Trophoblast cell (in vitro differentiated cells and primary cell): Measurements from ENCODE around the gene ERBB4.
A peak's percentile ranks its signal among the peaks of the same experiment; 100 is the strongest.

ENCODE experiments used
- DNase-seq, 2 donors: peaks; one replicate each; pipeline ENCODE4 v3.0.0-alpha.2; 2016
- H2AFZ ChIP-seq: 2 replicates; pipeline ENCODE4 v1.6.1; 2013; ENCODE audit warnings: low read length, moderate library complexity, mild to moderate bottlenecking; ENCODE audit not compliant: insufficient read depth, poor library complexity
- H2AK5ac ChIP-seq: 2 replicates; pipeline ENCODE4 v1.6.1; 2013; ENCODE audit warnings: mild to moderate bottlenecking, low read length
- H2BK120ac ChIP-seq: 2 replicates; pipeline ENCODE4 v1.6.1; 2013; ENCODE audit warnings: low read length, mild to moderate bottlenecking, moderate library complexity; ENCODE audit not compliant: insufficient read depth, poor library complexity
- H2BK12ac ChIP-seq: 2 replicates; pipeline ENCODE4 v1.6.1; 2013; ENCODE audit warnings: mild to moderate bottlenecking, low read length, moderate library complexity
- H2BK5ac ChIP-seq: 2 replicates; pipeline ENCODE4 v1.6.1; 2013; ENCODE audit warnings: low read length, low read depth, moderate library complexity, mild to moderate bottlenecking; ENCODE audit not compliant: poor library complexity
- H3K14ac ChIP-seq: 2 replicates; pipeline ENCODE4 v1.6.1; 2013; ENCODE audit warnings: mild to moderate bottlenecking, low read length
- H3K18ac ChIP-seq: 2 replicates; pipeline ENCODE4 v1.6.1; 2013; ENCODE audit warnings: mild to moderate bottlenecking, low read length
- H3K23ac ChIP-seq: 2 replicates; pipeline ENCODE4 v1.6.1; 2013; ENCODE audit warnings: low read length
- H3K27ac ChIP-seq: 2 replicates; pipeline ENCODE4 v1.5.1; 2013; ENCODE audit warnings: low read depth, mild to moderate bottlenecking, inconsistent platforms, low read length, moderate library complexity
- H3K27me3 ChIP-seq: 2 replicates; pipeline ENCODE4 v1.6.1; 2013; ENCODE audit warnings: inconsistent platforms, mild to moderate bottlenecking, low read length, moderate library complexity; ENCODE audit not compliant: insufficient read depth
- H3K36me3 ChIP-seq, 2 experiments: 1 replicate in 1 of 2; 2 replicates in 1 of 2; pipeline ENCODE4 v1.6.1; 2013; ENCODE audit warnings: low read length in 2 of 2, mild to moderate bottlenecking in 2 of 2, moderate library complexity in 1 of 2; ENCODE audit not compliant: insufficient read depth in 2 of 2, control insufficient read depth in 1 of 2
- H3K4ac ChIP-seq: 2 replicates; pipeline ENCODE4 v1.6.1; 2013; ENCODE audit warnings: low read depth, mild to moderate bottlenecking, low read length, moderate library complexity
- H3K4me1 ChIP-seq, 2 experiments: 1 replicate in 1 of 2; 2 replicates in 1 of 2; pipeline ENCODE4 v1.6.1; 2013; ENCODE audit warnings: low read length in 2 of 2, mild to moderate bottlenecking in 2 of 2, moderate library complexity in 1 of 2; ENCODE audit not compliant: insufficient read depth in 2 of 2, control insufficient read depth in 1 of 2
- H3K4me2 ChIP-seq: 2 replicates; pipeline ENCODE4 v1.6.1; 2013; ENCODE audit warnings: inconsistent platforms, mild to moderate bottlenecking, low read length, moderate library complexity
- H3K4me3 ChIP-seq: 2 replicates; pipeline ENCODE4 v1.5.1; 2013; ENCODE audit warnings: mild to moderate bottlenecking, low read depth, low read length, inconsistent platforms
- H3K79me1 ChIP-seq: one replicate; pipeline ENCODE4 v1.6.1; 2013; ENCODE audit warnings: low read length
- H3K79me2 ChIP-seq: 2 replicates; pipeline ENCODE4 v1.6.1; 2013; ENCODE audit warnings: low read length, mild to moderate bottlenecking; ENCODE audit not compliant: control insufficient read depth, insufficient read depth, poor library complexity
- H3K9ac ChIP-seq: 2 replicates; pipeline ENCODE4 v1.6.1; 2013; ENCODE audit warnings: mild to moderate bottlenecking, low read length
- H3K9me3 ChIP-seq: 2 replicates; pipeline ENCODE4 v1.6.1; 2013; ENCODE audit warnings: low read depth, mild to moderate bottlenecking, control low read depth, inconsistent platforms, low read length; ENCODE audit not compliant: insufficient read depth
- H4K12ac ChIP-seq: 2 replicates; pipeline ENCODE4 v1.6.1; 2013; ENCODE audit warnings: low read depth, mild to moderate bottlenecking, low read length, moderate library complexity
- H4K8ac ChIP-seq: 2 replicates; pipeline ENCODE4 v1.6.1; 2013; ENCODE audit warnings: low read depth, mild to moderate bottlenecking, low read length, moderate library complexity
- H4K91ac ChIP-seq: one replicate; pipeline ENCODE4 v1.6.1; 2013; ENCODE audit warnings: low read depth, mild to moderate bottlenecking, low read length, moderate library complexity
- WGBS: extraction: QIAGEN DNeasy Blood & Tissue Kit; methylation state at CpG from one replicate; pipeline ENCODE4 v1.1.7; 2013; ENCODE audit warnings: missing lambda C conversion rate; ENCODE audit not compliant: insufficient read length, insufficient coverage; ENCODE audit errors: extremely low coverage; 5-methylcytosine and 5-hydroxymethylcytosine counted together

Gene ERBB4

GRCh38 chr2:212027681-212028628, 510.6 kb downstream of the ERBB4 start:
- H2BK120ac ChIP-seq = no peak overlapping the region
- H2BK5ac ChIP-seq = no peak overlapping the region
- no peak overlapping the region for H3K9ac ChIP-seq
- H4K12ac ChIP-seq = no peak overlapping the region
- no peak overlapping the region for H3K18ac ChIP-seq
- H2BK12ac ChIP-seq = no peak overlapping the region
- no peak overlapping the region for H4K91ac ChIP-seq
- no peaks in the 10 kb centered on the region for H3K4me1 ChIP-seq
- no peaks in the 10 kb centered on the region for H3K79me1 ChIP-seq
- no peak overlapping the region for H3K4ac ChIP-seq
- no peak overlapping the region for H3K14ac ChIP-seq
- no peak for DNase-seq
- no peaks in the 10 kb centered on the region for H3K9me3 ChIP-seq
- no peak overlapping the region for H4K8ac ChIP-seq
- no peak overlapping the region for H3K4me2 ChIP-seq
- WGBS = no CpG with 5 or more reads among the region's 9 CpGs
- H3K27ac ChIP-seq = no peak overlapping the region
- H2AK5ac ChIP-seq = no peak overlapping the region
- H3K79me2 ChIP-seq = no peaks in the 10 kb centered on the region
- H3K36me3 ChIP-seq = no peaks in the 10 kb centered on the region
- no peak overlapping the region for H3K23ac ChIP-seq
- no peak overlapping the region for H2AFZ ChIP-seq
- no peak overlapping the region for H3K4me3 ChIP-seq
- no peaks in the 10 kb centered on the region for H3K27me3 ChIP-seq

GRCh38 chr2:212024040-212024439, 514.6 kb downstream of the ERBB4 start:
- Histone ChIP-seq H3K9ac (no peak overlapping the region), H3K36me3 (no peaks in the 10 kb centered on the region), H3K79me2 (no peaks in the 10 kb centered on the region), H3K79me1 (no peaks in the 10 kb centered on the region), H3K9me3 (no peaks in the 10 kb centered on the region), H3K18ac (no peak overlapping the region), H4K91ac (no peak overlapping the region), H2BK12ac (no peak overlapping the region), H3K4ac (no peak overlapping the region), H2BK120ac (no peak overlapping the region), H3K4me1 (no peaks in the 10 kb centered on the region), H2AFZ (no peak overlapping the region), H4K8ac (no peak overlapping the region), H3K23ac (no peak overlapping the region), H2AK5ac (no peak overlapping the region), H4K12ac (no peak overlapping the region), H3K14ac (no peak overlapping the region), H3K4me2 (no peak overlapping the region), H3K27ac (no peak overlapping the region), H2BK5ac (no peak overlapping the region), H3K27me3 (no peaks in the 10 kb centered on the region), H3K4me3 (no peak overlapping the region)
- no peak for DNase-seq
- WGBS = no CpG with 5 or more reads among the region's 1 CpG

DNA sequence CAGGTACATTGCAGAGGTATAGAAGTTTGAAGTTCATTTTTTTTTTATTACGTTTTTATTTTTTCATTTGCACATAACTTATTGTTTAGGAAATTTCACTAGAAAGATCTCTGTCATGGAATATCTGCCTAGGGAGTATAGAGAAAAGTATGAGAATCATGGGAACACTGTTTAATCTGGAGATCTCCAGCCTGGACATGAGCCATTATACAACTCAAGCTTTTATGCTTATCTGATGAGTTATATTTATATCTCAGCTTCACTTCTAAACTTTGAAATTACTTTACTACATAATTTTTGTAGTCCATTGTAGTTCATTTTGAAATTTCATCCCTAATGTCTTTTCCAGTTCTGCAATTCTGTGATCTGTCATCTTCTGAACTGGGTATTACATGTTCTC, 515.6 kb downstream of the ERBB4 start:
- WGBS = no CpG with 5 or more reads among the region's 1 CpG
- Histone ChIP-seq H3K4me1 (no peaks in the 10 kb centered on the region), H3K4ac (no peak overlapping the region), H3K36me3 (no peaks in the 10 kb centered on the region), H3K4me2 (no peak overlapping the region), H2BK12ac (no peak overlapping the region), H3K79me1 (no peaks in the 10 kb centered on the region), H3K14ac (no peak overlapping the region), H4K91ac (no peak overlapping the region), H2BK5ac (no peak overlapping the region), H2AFZ (no peak overlapping the region), H3K4me3 (no peak overlapping the region), H3K27me3 (no peaks in the 10 kb centered on the region), H4K12ac (no peak overlapping the region), H3K79me2 (no peaks in the 10 kb centered on the region), H3K9ac (no peak overlapping the region), H3K18ac (no peak overlapping the region), H4K8ac (no peak overlapping the region), H3K9me3 (no peaks in the 10 kb centered on the region), H3K27ac (no peak overlapping the region), H3K23ac (no peak overlapping the region), H2AK5ac (no peak overlapping the region), H2BK120ac (no peak overlapping the region)
- no peak for DNase-seq

- H2BK12ac ChIP-seq = no peak overlapping the region
- H2AK5ac ChIP-seq = no peak overlapping the region
- no peak overlapping the region for H3K4me3 ChIP-seq
- H2BK120ac ChIP-seq = no peak overlapping the region
- no peaks in the 10 kb centered on the region for H3K36me3 ChIP-seq
- no peak overlapping the region for H3K18ac ChIP-seq
- no peaks in the 10 kb centered on the region for H3K79me1 ChIP-seq
- peak in 1 of 2 donors; percentile 5 for DNase-seq
- no peak overlapping the region for H2AFZ ChIP-seq
- no CpG with 5 or more reads among the region's 2 CpGs for WGBS
- H3K27me3 ChIP-seq = no peaks in the 10 kb centered on the region
- H4K91ac ChIP-seq = no peak overlapping the region
- H2BK5ac ChIP-seq = no peak overlapping the region
- H3K23ac ChIP-seq = no peak overlapping the region
- H3K4me1 ChIP-seq = no peaks in the 10 kb centered on the region
- no peaks in the 10 kb centered on the region for H3K79me2 ChIP-seq
- no peak overlapping the region for H3K14ac ChIP-seq
- H3K4ac ChIP-seq = no peak overlapping the region
- no peak overlapping the region for H3K27ac ChIP-seq
- H3K4me2 ChIP-seq = no peak overlapping the region
- no peak overlapping the region for H4K12ac ChIP-seq
- H3K9me3 ChIP-seq = no peaks in the 10 kb centered on the region
- no peak overlapping the region for H4K8ac ChIP-seq
- H3K9ac ChIP-seq = no peak overlapping the region
These were observed 516.7 kb downstream of the ERBB4 start for GRCh38 chr2:212021947-212022346.
